GM06990 (cell line): ENCODE results near the gene SASH1.

ENCODE experiments used
- DNase-seq: peaks from one replicate; pipeline ENCODE4 v3.0.0-alpha.2; 2011; ENCODE audit not compliant: insufficient read length; ENCODE audit errors: extremely low read depth
- H3K27me3 ChIP-seq: replicated peaks from 2 replicates; pipeline ENCODE4 v1.6.0; 2011; ENCODE audit warnings: low read length; ENCODE audit not compliant: control insufficient read depth, insufficient read depth
- H3K36me3 ChIP-seq: 2 replicates; pipeline ENCODE4 v1.5.1; 2011; ENCODE audit warnings: low read length; ENCODE audit not compliant: control insufficient read depth, insufficient read depth
- H3K4me3 ChIP-seq: replicated peaks from 2 replicates; pipeline ENCODE4 v1.5.1; 2011; ENCODE audit warnings: low read depth, mild to moderate bottlenecking, control low read depth, low read length
- TF ChIP-seq, protein P1 (sequence below): IDR thresholded peaks from 2 replicates; pipeline ENCODE4 v1.5.1; 2011; ENCODE audit warnings: low read length, control low read depth, mild to moderate bottlenecking, inconsistent platforms; ENCODE audit not compliant: insufficient read depth, poor library complexity, severe bottlenecking

Gene SASH1

DNA sequence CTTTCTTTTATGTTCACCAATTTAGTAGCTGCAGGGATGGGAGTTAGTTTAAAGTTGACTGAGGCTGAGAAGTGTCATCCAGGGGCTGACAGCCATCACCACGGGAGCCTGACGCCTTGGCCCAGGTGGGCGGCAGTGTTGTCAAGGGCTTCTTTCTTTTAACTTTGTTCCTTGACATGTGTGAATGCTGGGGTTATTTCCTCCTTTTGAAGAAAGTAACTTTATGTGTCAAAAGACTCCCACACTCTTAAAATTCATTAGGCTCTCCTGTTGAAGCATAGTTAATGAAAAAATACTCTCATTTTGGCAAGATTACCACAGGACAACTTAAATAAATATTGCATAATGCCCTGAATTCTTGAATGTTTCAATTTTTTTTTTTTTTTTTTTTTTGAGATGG, 50.0 kb downstream of the SASH1 start:
- TF ChIP-seq, protein P1, sequence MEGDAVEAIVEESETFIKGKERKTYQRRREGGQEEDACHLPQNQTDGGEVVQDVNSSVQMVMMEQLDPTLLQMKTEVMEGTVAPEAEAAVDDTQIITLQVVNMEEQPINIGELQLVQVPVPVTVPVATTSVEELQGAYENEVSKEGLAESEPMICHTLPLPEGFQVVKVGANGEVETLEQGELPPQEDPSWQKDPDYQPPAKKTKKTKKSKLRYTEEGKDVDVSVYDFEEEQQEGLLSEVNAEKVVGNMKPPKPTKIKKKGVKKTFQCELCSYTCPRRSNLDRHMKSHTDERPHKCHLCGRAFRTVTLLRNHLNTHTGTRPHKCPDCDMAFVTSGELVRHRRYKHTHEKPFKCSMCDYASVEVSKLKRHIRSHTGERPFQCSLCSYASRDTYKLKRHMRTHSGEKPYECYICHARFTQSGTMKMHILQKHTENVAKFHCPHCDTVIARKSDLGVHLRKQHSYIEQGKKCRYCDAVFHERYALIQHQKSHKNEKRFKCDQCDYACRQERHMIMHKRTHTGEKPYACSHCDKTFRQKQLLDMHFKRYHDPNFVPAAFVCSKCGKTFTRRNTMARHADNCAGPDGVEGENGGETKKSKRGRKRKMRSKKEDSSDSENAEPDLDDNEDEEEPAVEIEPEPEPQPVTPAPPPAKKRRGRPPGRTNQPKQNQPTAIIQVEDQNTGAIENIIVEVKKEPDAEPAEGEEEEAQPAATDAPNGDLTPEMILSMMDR = no peak
- DNase-seq = no peak
- Histone ChIP-seq H3K27me3 (no peaks in the 10 kb centered on the region; the same call in 1 of the 2 replicates), H3K4me3 (no peak overlapping the region), H3K36me3 (no peaks in the 10 kb centered on the region)

DNA sequence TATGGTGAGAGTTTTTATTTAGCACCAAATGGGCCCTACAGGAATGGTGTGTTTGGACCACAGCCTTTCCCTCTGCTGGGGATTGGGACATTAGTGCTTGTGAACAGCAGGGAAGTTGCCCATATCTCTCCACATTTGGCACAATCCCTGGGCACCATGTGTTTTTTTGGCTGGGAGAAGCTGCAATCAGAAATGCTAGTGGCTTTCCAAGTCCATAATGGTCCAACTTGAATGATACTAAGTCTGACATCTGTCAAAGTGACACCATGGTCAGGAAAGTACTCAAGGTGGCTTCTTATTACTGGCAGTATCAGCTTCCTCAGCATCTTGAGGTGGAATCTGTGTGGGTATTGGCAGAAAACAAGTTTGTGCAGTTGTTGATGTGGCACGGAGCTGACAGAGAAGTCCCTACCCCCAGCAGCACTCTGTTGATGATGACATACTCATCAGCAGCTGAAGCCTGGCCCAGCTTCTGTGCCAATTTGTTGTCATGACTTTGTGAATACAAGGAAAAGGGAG, 53.0 kb downstream of the SASH1 start:
- H3K4me3 ChIP-seq = no peak overlapping the region
- TF ChIP-seq, protein P1 = no peak
- H3K27me3 ChIP-seq = no peaks in the 10 kb centered on the region; the same call in 1 of the 2 replicates
- no peaks in the 10 kb centered on the region for H3K36me3 ChIP-seq
- no peak for DNase-seq

DNA sequence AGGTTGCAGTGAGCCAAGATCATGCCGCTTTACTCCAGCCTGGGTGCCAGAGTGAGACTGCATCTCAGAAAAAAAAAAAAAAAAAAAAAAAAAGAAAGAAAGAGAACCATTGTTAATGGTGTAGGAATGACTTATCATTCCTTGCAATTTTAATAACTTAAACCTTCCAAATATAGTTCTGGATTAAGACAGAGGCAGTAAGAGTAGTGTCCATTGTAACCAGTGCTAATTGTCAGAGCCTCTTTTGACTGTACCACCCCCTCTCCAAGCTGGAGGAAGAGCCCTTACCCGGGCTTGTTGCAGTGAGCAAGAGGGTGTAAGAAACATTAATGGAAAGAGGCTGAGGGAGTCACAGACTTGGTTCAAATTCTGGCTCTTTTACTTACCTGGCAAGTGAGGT, 53.8 kb downstream of the SASH1 start:
- Histone ChIP-seq H3K36me3 (no peaks in the 10 kb centered on the region), H3K27me3 (no peaks in the 10 kb centered on the region; the same call in 1 of the 2 replicates), H3K4me3 (no peak overlapping the region)
- DNase-seq = no peak
- TF ChIP-seq, protein P1 = no peak

GRCh38 chr6:148396926-148397325, 54.3 kb downstream of the SASH1 start:
- TF ChIP-seq, protein P1 = no peak
- no peaks in the 10 kb centered on the region for H3K36me3 ChIP-seq
- no peaks in the 10 kb centered on the region; the same call in 1 of the 2 replicates for H3K27me3 ChIP-seq
- DNase-seq = no peak
- H3K4me3 ChIP-seq = no peak overlapping the region

DNA sequence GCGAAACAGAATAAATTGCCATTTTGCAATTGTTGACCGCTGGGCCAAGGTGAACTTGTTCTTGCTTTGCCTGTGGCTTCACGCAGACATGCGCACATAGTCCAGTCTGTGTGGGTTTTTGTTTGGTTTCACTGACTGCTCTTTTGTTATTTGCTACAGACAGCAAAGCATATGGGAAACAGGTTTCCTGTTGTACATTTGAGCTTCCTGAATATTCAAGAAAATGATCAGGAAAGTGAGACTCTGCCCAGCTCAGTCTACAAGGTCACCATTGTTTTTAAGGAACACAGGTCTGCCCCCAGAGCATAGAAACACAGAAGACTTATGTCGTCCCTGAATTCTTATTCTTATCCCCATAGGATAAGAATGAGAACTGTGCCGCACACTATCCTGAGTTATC, 55.6 kb downstream of the SASH1 start:
- no peak for DNase-seq
- no peaks in the 10 kb centered on the region; the same call in 1 of the 2 replicates for H3K27me3 ChIP-seq
- no peak overlapping the region for H3K4me3 ChIP-seq
- H3K36me3 ChIP-seq = no peaks in the 10 kb centered on the region
- TF ChIP-seq, protein P1 = no peak

- no peaks in the 10 kb centered on the region for H3K27me3 ChIP-seq
- no peaks in the 10 kb centered on the region for H3K36me3 ChIP-seq
- TF ChIP-seq, protein P1 = no peak
- no peak overlapping the region for H3K4me3 ChIP-seq
- no peak for DNase-seq
Observed at GRCh38 chr6:148398678-148399077, 56.0 kb downstream of the SASH1 start.
